ENCODE results near the gene TRPM7. TPM values are rescaled to one million over a fixed set of nuclear protein-coding genes. Genes with fewer than 3 reads are reported as not detected.
A peak's percentile ranks its signal among the peaks of the same experiment; 100 is the strongest.
"Not testable (repeated sequence)": the region's sequence is repeated elsewhere in the genome, so short reads cannot be mapped to it uniquely, and the experiment has no call there.

Gene TRPM7
- total RNA-seq, 1 experiment from 2014 or later = 20.0 TPM

- no peak for DNase-seq (ENCODE audit: low spot score)
Measured at GRCh38 chr15:50670115-50670514, 16.5 kb downstream of the TRPM7 start.

- DNase-seq (ENCODE audit: low spot score) = no peak
Measured at GRCh38 chr15:50669611-50670010, 17.0 kb downstream of the TRPM7 start.

GRCh38 chr15:50665938-50666337 is 20.7 kb downstream of the TRPM7 start:
- DNase-seq (ENCODE audit: low spot score) = no peak

GRCh38 chr15:50655555-50655954 is 31.0 kb downstream of the TRPM7 start:
- no peak for DNase-seq (ENCODE audit: low spot score)

- DNase-seq (ENCODE audit: low spot score) = no peak
Measured at GRCh38 chr15:50653156-50653743, 33.3 kb downstream of the TRPM7 start.

- DNase-seq (ENCODE audit: low spot score) = no peak
Measured at GRCh38 chr15:50652671-50653070, 33.9 kb downstream of the TRPM7 start.

- no peak for DNase-seq (ENCODE audit: low spot score)
Measured at GRCh38 chr15:50641318-50641717, 45.3 kb downstream of the TRPM7 start.

- no peak for DNase-seq (ENCODE audit: low spot score)
Measured at GRCh38 chr15:50636146-50636545, 50.5 kb downstream of the TRPM7 start.

GRCh38 chr15:50633653-50634052 is 52.9 kb downstream of the TRPM7 start:
- DNase-seq (ENCODE audit: low spot score) = no peak

- no peak for DNase-seq (ENCODE audit: low spot score)
Measured at GRCh38 chr15:50628421-50628820, 58.2 kb downstream of the TRPM7 start.

- no peak for DNase-seq (ENCODE audit: low spot score)
Measured at GRCh38 chr15:50627351-50628055, 59.1 kb downstream of the TRPM7 start.

- DNase-seq (ENCODE audit: low spot score) = no peak
Measured at GRCh38 chr15:50624616-50625168, 61.9 kb downstream of the TRPM7 start.

GRCh38 chr15:50622361-50622943 is 64.1 kb downstream of the TRPM7 start:
- peak; percentile 13 for DNase-seq (ENCODE audit: low spot score)

GRCh38 chr15:50616960-50617359 is 69.6 kb downstream of the TRPM7 start:
- not testable (repeated sequence) for DNase-seq (ENCODE audit: low spot score)

- DNase-seq (ENCODE audit: low spot score) = not testable (repeated sequence)
Measured at GRCh38 chr15:50616554-50616953, 70.0 kb downstream of the TRPM7 start.

- no peak for DNase-seq (ENCODE audit: low spot score)
Measured at GRCh38 chr15:50613600-50613999, 73.0 kb downstream of the TRPM7 start.

- DNase-seq (ENCODE audit: low spot score) = no peak
Measured at GRCh38 chr15:50607129-50607528, 79.5 kb downstream of the TRPM7 start.

GRCh38 chr15:50605462-50605861 is 81.1 kb downstream of the TRPM7 start:
- no peak for DNase-seq (ENCODE audit: low spot score)

GRCh38 chr15:50602028-50602427 is 84.6 kb downstream of the TRPM7 start:
- not testable (repeated sequence) for DNase-seq (ENCODE audit: low spot score)

- DNase-seq (ENCODE audit: low spot score) = no peak
Measured at GRCh38 chr15:50594311-50594710, 92.3 kb downstream of the TRPM7 start.

GRCh38 chr15:50593761-50594160 is 92.8 kb downstream of the TRPM7 start:
- no peak for DNase-seq (ENCODE audit: low spot score)

GRCh38 chr15:50590288-50590687 is 96.3 kb downstream of the TRPM7 start:
- DNase-seq (ENCODE audit: low spot score) = no peak

GRCh38 chr15:50577492-50577891 is 109.1 kb downstream of the TRPM7 start:
- no peak for DNase-seq (ENCODE audit: low spot score)

Data from H4 (cell line).